Astrocyte of the spinal cord (primary cell): ENCODE results near the gene TRIM3.

ENCODE experiments used
- DNase-seq: peaks from one replicate; pipeline ENCODE4 v3.0.0; 2011; ENCODE audit warnings: low read depth, low spot score
- H3K4me3 ChIP-seq: 2 replicates; pipeline ENCODE4 v1.5.1; 2011; ENCODE audit warnings: low read depth, mild to moderate bottlenecking, low read length, moderate library complexity
- CTCF ChIP-seq: IDR thresholded peaks from 2 replicates; pipeline ENCODE4 v1.5.1; 2012; ENCODE audit warnings: low read depth, mild to moderate bottlenecking, low read length, inconsistent platforms
- in situ Hi-C: cut with HindIII; loops from 2 replicates; pipeline ENCODE4 v1.10.0; 2017; ENCODE audit warnings: low sequenced_read_pairs

The TRIM3 gene

DNA sequence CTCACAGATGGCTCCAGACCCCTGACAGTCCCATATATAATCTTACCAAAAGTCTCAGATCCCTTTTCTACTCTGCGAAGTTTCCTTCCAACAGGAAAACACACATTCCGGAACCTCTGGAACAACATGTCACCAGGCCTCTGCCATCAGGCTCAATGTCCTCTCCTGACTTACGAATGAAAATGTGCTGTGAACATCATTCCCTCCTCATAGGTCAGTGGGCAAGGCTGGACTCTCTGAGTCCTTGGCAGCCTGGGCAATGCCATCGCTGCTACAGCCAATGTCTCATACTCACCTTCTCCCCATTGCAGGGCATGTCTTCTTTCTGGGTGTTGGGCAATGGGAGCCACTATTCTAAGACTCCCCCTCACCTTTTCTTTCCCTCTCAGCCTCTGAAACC is 31.3 kb downstream of the TRIM3 start:
- no peak overlapping the region for H3K4me3 ChIP-seq
- no peak for TF ChIP-seq CTCF
- DNase-seq, result no peak
- in situ Hi-C loops, result no loop called here

GRCh38 chr11:6440906-6441358 is 32.8 kb downstream of the TRIM3 start, which contains the start of gene HPX:
HPX (minus strand) TSS chr11:6440987; CDS start chr11:6440963, 24 bp downstream.
- no peak within 1 kb of the TSS for H3K4me3 ChIP-seq
- no peak for TF ChIP-seq CTCF
- no peak for DNase-seq
- in situ Hi-C loops, result no loop called here

- TF ChIP-seq CTCF, result peak; percentile 79
- peak; percentile 40 for DNase-seq
- in situ Hi-C loops, result no loop called here
- H3K4me3 ChIP-seq, result no peak overlapping the region
Measured at GRCh38 chr11:6438979-6439571, 34.7 kb downstream of the TRIM3 start.

DNA sequence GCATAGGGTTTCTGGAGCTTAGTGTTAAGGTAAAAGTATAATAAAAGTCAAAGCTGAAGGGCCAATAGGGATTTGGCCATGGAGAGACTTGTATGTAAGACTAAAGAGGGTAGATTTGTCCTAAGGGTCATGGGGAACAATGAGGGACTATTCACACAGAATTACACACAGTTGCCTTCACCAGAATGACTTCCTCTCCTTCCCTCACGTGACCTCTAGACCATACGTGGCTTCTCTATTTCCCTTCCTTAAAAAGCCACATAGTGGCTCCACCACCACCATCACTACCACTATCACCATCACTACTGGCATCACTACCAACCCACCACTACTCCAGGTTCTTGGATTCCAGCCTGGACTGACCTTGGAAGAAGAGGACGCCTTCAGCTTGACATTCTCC is 35.7 kb downstream of the TRIM3 start:
- in situ Hi-C loops, result no loop called here
- no peak for DNase-seq
- H3K4me3 ChIP-seq, result no peak overlapping the region
- no peak for TF ChIP-seq CTCF

- DNase-seq, result no peak
- in situ Hi-C loops, result no loop called here
- H3K4me3 ChIP-seq, result no peak overlapping the region
- no peak for TF ChIP-seq CTCF
Measured at GRCh38 chr11:6437423-6437822, 36.3 kb downstream of the TRIM3 start.

- no peak overlapping the region for H3K4me3 ChIP-seq
- no peak for TF ChIP-seq CTCF
- in situ Hi-C loops, result no loop called here
- no peak for DNase-seq
Measured at GRCh38 chr11:6433998-6434660, 39.6 kb downstream of the TRIM3 start.
